HepG2 (cell line): ENCODE measurements around the gene SSTR5.

Source experiments
- EP300 ChIP-seq, 3 experiments: sonication (generic) in 1 of 3; formaldehyde crosslinking in 1 of 3; IDR thresholded peaks; 2 replicates each; pipeline versions ENCODE4 v1.5.1 to v1.6.1; 2011 to 2020; ENCODE audit warnings: low read depth in 2 of 3, low read length in 2 of 3, borderline replicate concordance in 1 of 3, improper control_type of control experiment in 1 of 3, mild to moderate bottlenecking in 1 of 3, missing genetic modification reagents in 1 of 3, moderate library complexity in 1 of 3
- KDM1A ChIP-seq: IDR thresholded peaks from 2 replicates; pipeline ENCODE4 v1.6.1; 2016; ENCODE audit warnings: missing compliant biosample characterization
- POLR2A ChIP-seq, 2 experiments: IDR thresholded peaks; 2 replicates each; pipeline ENCODE4 v1.6.1; 2011; ENCODE audit warnings: low read depth in 2 of 2, low read length in 2 of 2, mild to moderate bottlenecking in 1 of 2, moderate library complexity in 1 of 2; ENCODE audit not compliant: insufficient read depth in 1 of 2
- ZNF644 ChIP-seq: IDR thresholded peaks from 2 replicates; pipeline ENCODE4 v1.6.1; 2016; ENCODE audit warnings: low read depth

GRCh38 chr16:1121601-1122397 lies 49.3 kb downstream of the SSTR5 start:
- TF ChIP-seq ZNF644 (CRISPR knock-in tag) (no peak), POLR2A (IDR thresholded peaks at IDR 0.05; ENCODE audit: insufficient read depth in 1 of 2, low read depth in 2 of 2, low read length in 2 of 2) (no peak), EP300 (IDR thresholded peaks at IDR 0.05; ENCODE audit: low read depth in 2 of 2, low read length in 2 of 2) (no peak), EP300 (CRISPR knock-in tag; IDR thresholded peaks at IDR 0.05; ENCODE audit: borderline replicate concordance) (no peak), KDM1A (CRISPR knock-in tag) (no peak)
